ENCODE data around the gene TMEM117.

The TMEM117 gene

DNA sequence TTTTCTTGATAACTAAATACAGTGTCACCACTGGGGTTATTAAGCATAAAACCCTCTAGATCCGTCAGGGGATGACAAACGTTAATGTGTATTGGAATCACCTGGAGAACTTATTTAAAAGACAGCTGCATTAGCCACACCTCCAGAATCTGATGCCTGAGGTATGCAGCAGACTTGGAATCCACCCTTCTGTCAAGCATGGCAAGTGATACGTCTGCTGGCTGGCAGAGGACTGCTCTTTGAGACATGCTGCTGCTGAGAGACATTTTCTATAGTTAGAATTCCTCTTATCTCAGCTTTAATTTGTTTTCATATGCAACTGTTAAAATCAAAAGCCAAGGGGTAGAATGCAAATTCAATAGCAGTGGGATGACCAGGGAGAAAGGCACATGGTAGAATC lies 544.0 kb downstream of the TMEM117 start:
- Histone ChIP-seq H3K36me3 (ENCODE audit: insufficient read depth, low read length) (no peaks in the 10 kb centered on the region), H3K9me3 (ENCODE audit: low read length) (no peaks in the 10 kb centered on the region), H3F3A (ENCODE audit: insufficient read depth, low read length) (no peaks in the 10 kb centered on the region), H3K27me3 (ENCODE audit: insufficient read depth, low read length) (no peaks in the 10 kb centered on the region), H3K79me2 (ENCODE audit: insufficient read depth, low read length) (no peaks in the 10 kb centered on the region), H3K4me1 (ENCODE audit: insufficient read depth, low read length, severe bottlenecking) (peaks cover 9% of the 10 kb centered on the region), H3K9ac (ENCODE audit: low read length) (no peak overlapping the region), H3K27ac (ENCODE audit: low read depth, low read length, poor library complexity, severe bottlenecking) (no peak overlapping the region), H3K4me3 (ENCODE audit: low read depth, low read length, poor library complexity, severe bottlenecking) (no peak overlapping the region), H4K20me1 (ENCODE audit: insufficient read depth, low read length) (no peaks in the 10 kb centered on the region), H3K9me2 (ENCODE audit: low read depth, low read length) (no peaks in the 10 kb centered on the region), H2AFZ (ENCODE audit: low read length) (no peak overlapping the region), H3K4me2 (ENCODE audit: low read length) (no peak overlapping the region)
- no peak for TF ChIP-seq EZH2 (IDR thresholded peaks at IDR 0.05; ENCODE audit: borderline replicate concordance, low read length)
- no peak for TF ChIP-seq CTCF (IDR thresholded peaks at IDR 0.05; ENCODE audit: low read length)

GRCh38 chr12:44380861-44381260 lies 545.0 kb downstream of the TMEM117 start:
- H3K36me3 ChIP-seq (ENCODE audit: insufficient read depth, low read length): no peaks in the 10 kb centered on the region
- H3K4me2 ChIP-seq (ENCODE audit: low read length): no peak overlapping the region
- no peak overlapping the region for H2AFZ ChIP-seq (ENCODE audit: low read length)
- no peaks in the 10 kb centered on the region for H4K20me1 ChIP-seq (ENCODE audit: insufficient read depth, low read length)
- no peak overlapping the region for H3K4me3 ChIP-seq (ENCODE audit: low read depth, low read length, poor library complexity, severe bottlenecking)
- no peaks in the 10 kb centered on the region for H3K27me3 ChIP-seq (ENCODE audit: insufficient read depth, low read length)
- no peaks in the 10 kb centered on the region for H3K9me2 ChIP-seq (ENCODE audit: low read depth, low read length)
- H3K27ac ChIP-seq (ENCODE audit: low read depth, low read length, poor library complexity, severe bottlenecking): no peak overlapping the region
- H3K9ac ChIP-seq (ENCODE audit: low read length): no peak overlapping the region
- no peaks in the 10 kb centered on the region for H3F3A ChIP-seq (ENCODE audit: insufficient read depth, low read length)
- TF ChIP-seq EZH2 (IDR thresholded peaks at IDR 0.05; ENCODE audit: borderline replicate concordance, low read length) (no peak), CTCF (IDR thresholded peaks at IDR 0.05; ENCODE audit: low read length) (no peak)
- H3K79me2 ChIP-seq (ENCODE audit: insufficient read depth, low read length): no peaks in the 10 kb centered on the region
- peaks cover 2% of the 10 kb centered on the region for H3K4me1 ChIP-seq (ENCODE audit: insufficient read depth, low read length, severe bottlenecking)
- no peaks in the 10 kb centered on the region for H3K9me3 ChIP-seq (ENCODE audit: low read length)

GRCh38 chr12:44381341-44381740 lies 545.5 kb downstream of the TMEM117 start:
- Histone ChIP-seq H2AFZ (ENCODE audit: low read length) (no peak overlapping the region), H3F3A (ENCODE audit: insufficient read depth, low read length) (no peaks in the 10 kb centered on the region), H3K27ac (ENCODE audit: low read depth, low read length, poor library complexity, severe bottlenecking) (no peak overlapping the region), H3K27me3 (ENCODE audit: insufficient read depth, low read length) (no peaks in the 10 kb centered on the region), H3K36me3 (ENCODE audit: insufficient read depth, low read length) (no peaks in the 10 kb centered on the region), H4K20me1 (ENCODE audit: insufficient read depth, low read length) (no peaks in the 10 kb centered on the region), H3K4me3 (ENCODE audit: low read depth, low read length, poor library complexity, severe bottlenecking) (no peak overlapping the region), H3K4me2 (ENCODE audit: low read length) (no peak overlapping the region), H3K79me2 (ENCODE audit: insufficient read depth, low read length) (no peaks in the 10 kb centered on the region), H3K9me3 (ENCODE audit: low read length) (no peaks in the 10 kb centered on the region), H3K9ac (ENCODE audit: low read length) (no peak overlapping the region), H3K9me2 (ENCODE audit: low read depth, low read length) (no peaks in the 10 kb centered on the region), H3K4me1 (ENCODE audit: insufficient read depth, low read length, severe bottlenecking) (no peaks in the 10 kb centered on the region)
- no peak for TF ChIP-seq EZH2 (IDR thresholded peaks at IDR 0.05; ENCODE audit: borderline replicate concordance, low read length)
- TF ChIP-seq CTCF (IDR thresholded peaks at IDR 0.05; ENCODE audit: low read length): no peak

Measured in OCI-LY1 (cell line).